Measurements from ENCODE around the gene CC2D2A.

CC2D2A gene

DNA sequence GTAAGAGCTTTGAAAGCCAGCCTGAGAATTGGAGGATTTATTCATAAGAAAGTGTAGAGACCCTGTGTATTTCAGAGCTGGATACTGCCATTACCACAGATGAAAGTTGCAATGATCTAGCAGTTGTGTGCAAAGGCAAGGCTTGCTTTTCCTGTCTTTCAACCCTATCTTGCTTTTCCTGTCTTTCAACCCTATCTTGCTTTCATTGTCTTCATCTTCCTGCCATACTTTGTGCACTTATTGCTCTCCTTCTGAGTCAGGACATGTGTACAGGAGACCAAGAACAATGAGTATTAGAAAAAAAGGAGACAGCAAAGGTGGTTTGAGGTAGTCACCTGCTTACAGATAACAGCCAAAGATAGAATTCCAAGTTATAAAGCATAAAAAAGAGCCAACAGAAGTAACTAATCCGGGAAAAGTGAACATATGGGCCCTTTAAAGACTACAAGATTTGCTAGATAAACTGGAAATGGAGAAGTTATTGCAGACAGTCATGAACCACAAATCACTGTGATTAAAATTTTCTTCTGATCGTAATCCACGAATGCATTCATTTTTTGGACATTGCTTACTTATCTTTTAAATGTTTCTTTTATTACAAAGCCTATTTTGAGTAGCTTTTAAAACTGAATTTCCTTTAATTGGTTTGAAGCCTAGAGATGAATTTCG lies 24.7 kb upstream of the CC2D2A start:
- no peak for DNase-seq (ENCODE audit: low spot score)
- H3K27ac ChIP-seq, result no peak overlapping the region
- TF ChIP-seq, protein P1, sequence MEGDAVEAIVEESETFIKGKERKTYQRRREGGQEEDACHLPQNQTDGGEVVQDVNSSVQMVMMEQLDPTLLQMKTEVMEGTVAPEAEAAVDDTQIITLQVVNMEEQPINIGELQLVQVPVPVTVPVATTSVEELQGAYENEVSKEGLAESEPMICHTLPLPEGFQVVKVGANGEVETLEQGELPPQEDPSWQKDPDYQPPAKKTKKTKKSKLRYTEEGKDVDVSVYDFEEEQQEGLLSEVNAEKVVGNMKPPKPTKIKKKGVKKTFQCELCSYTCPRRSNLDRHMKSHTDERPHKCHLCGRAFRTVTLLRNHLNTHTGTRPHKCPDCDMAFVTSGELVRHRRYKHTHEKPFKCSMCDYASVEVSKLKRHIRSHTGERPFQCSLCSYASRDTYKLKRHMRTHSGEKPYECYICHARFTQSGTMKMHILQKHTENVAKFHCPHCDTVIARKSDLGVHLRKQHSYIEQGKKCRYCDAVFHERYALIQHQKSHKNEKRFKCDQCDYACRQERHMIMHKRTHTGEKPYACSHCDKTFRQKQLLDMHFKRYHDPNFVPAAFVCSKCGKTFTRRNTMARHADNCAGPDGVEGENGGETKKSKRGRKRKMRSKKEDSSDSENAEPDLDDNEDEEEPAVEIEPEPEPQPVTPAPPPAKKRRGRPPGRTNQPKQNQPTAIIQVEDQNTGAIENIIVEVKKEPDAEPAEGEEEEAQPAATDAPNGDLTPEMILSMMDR (IDR thresholded peaks at IDR 0.05), result no peak
- H3K4me3 ChIP-seq, result no peak overlapping the region

GRCh38 chr4:15451181-15451865 lies 18.4 kb upstream of the CC2D2A start:
- DNase-seq (ENCODE audit: low spot score), result no peak
- Histone ChIP-seq H3K4me3 (peak overlapping the region; percentile 44), H3K27ac (peak overlapping the region; percentile 65 to 93)
- TF ChIP-seq, protein P1 (IDR thresholded peaks at IDR 0.05), result no peak

DNA sequence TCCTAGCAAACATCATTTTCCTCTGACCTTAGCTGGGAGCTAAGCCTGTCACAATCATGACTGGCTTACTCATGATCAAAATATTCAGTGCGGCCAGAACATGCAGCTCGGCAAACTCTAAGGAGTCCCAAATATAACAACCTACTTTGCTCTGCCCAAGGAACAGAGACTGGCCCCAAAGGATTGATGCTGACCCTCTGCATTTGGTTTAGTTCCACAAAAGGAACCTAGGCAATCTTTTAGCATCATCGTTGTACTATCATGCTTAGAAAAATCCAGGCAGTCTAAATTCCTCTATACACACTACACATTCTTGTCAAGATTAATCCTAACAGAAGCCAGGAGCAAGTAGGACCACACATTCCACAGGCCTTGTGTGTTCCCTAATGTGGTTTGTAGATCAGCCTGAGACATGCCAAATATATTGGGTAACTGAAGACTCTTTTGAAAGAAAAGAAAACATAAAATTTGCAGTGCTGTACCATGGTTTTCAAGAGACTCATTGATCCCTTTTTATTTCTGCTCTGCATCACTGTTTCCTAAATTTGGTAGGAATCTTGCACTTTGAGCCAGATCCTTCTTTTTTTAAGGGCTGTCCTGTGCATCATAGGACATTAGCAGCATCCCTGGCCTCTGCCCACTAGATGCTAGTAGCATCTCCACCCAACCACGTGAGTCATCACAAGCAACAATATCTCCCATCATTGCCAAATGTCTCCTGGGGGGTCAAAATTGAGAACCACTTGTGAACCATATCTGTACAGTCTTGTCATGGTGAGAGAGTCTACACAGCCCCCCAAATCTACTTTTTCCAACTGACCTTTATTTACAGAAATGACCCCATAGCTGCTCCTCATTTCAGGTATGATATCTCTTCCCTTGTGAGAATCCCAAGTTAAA lies 17.6 kb upstream of the CC2D2A start:
- DNase-seq (ENCODE audit: low spot score), result no peak
- TF ChIP-seq, protein P1 (IDR thresholded peaks at IDR 0.05), result no peak
- Histone ChIP-seq H3K4me3 (peak overlapping the region; percentile 44), H3K27ac (peak overlapping the region; percentile 65 to 93)

- Histone ChIP-seq H3K4me3 (peak overlapping the region; percentile 8), H3K27ac (peak overlapping the region; percentile 66 to 87)
- peak; percentile 88 for DNase-seq (ENCODE audit: low spot score)
- TF ChIP-seq, protein P1 (IDR thresholded peaks at IDR 0.05), result no peak
Measured at GRCh38 chr4:15455290-15455689, 14.4 kb upstream of the CC2D2A start.

DNA sequence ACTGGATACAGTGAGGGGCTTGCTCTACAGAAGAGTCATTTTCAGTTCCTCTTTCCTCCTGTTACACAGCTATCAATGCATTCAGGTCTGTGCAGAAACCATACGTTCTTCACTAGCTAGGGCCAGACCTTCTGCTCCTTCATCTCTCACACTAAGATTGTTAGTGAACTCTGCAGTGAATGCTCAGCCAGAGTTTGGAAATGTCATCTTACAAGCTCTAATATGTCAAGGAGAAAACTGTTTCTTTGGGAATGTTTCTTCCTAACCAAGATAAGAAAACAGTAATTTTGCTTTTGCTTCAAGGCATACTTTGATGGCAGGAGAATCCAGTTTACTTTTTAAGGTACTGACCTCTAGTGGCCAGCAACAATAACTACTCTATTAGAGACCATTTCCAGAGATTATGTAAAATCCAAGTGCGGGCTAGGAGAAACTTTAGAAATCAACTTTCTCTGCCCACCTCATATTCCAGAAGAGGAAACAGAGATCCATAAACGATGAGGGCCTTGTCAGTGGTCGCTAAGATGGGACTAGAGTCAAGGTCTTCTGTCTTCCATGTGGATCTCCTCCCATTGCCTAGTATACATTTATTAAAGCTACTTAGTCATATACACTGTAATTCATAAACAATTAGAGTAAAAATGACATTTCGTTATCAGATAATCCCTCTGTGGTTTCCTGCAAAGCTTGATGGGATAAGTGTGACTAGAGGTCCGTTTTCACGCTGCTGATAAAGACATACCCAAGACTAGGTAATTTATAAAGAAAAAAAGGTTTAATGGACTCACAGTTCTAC lies 12.1 kb upstream of the CC2D2A start:
- no peak for DNase-seq (ENCODE audit: low spot score)
- Histone ChIP-seq H3K4me3 (peak overlapping the region; percentile 26), H3K27ac (peak overlapping the region; percentile 66 to 87)
- TF ChIP-seq, protein P1 (IDR thresholded peaks at IDR 0.05), result peak; percentile 38

DNA sequence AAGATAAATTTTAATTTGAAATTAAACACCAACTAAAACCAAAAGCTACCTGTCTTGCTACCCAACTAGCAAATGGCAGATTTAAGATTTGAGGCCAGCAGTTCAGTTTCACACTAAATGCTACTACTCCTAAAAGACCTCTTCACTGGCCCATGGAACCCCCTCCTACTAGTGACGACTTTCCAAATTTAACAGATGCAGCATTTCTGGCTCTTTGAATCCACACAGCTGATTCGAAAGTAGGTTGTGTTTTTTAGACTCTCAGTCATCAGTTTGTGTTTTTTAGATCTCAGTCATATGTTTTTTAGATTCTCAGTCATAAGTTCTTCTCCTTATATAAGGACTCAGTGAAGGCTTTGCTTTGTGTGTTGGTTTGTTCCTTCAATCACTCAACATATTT lies 11.1 kb upstream of the CC2D2A start:
- Histone ChIP-seq H3K27ac (peak overlapping the region; percentile 66 to 90), H3K4me3 (no peak overlapping the region)
- no peak for DNase-seq (ENCODE audit: low spot score)
- TF ChIP-seq, protein P1 (IDR thresholded peaks at IDR 0.05), result no peak
